Activated CD8-positive, alpha-beta T cell treated with anti-CD3 and anti-CD28 coated beads for 36 hours (primary cell): ENCODE data around the gene GGT5. TPM values are rescaled to one million over a fixed set of nuclear protein-coding genes. Genes with fewer than 3 reads are reported as not detected.
"Not testable (repeated sequence)": the region's sequence is repeated elsewhere in the genome, so short reads cannot be mapped to it uniquely, and the experiment has no call there.

ENCODE experiments used
- ATAC-seq: fragments of 200-7000 bp; cut with Tn5 transposase; one replicate; pipeline ENCODE4 v1.10.0; 2021; ENCODE audit warnings: mild to moderate bottlenecking, moderate library complexity
- CTCF ChIA-PET: fragments of 350-600 bp; sonication (Branson Sonifier 250); formaldehyde crosslinking; loops from one replicate; lab custom pipeline; 2021; ENCODE audit warnings: antibody characterized with exemption; lab: Charles Lee
- POLR2A ChIA-PET: fragments of 350-600 bp; sonication (Branson Sonifier 250); formaldehyde crosslinking; loops from one replicate; lab custom pipeline; 2021; ENCODE audit warnings: antibody characterized with exemption; lab: Charles Lee
- DNase-seq: peaks from one replicate; pipeline ENCODE4 v3.0.0-alpha.2; 2020
- H3K27ac Mint-ChIP-seq: one replicate; pipeline ENCODE4 v1.8.0; 2021; ENCODE audit warnings: mild to moderate bottlenecking, mixed read lengths
- H3K27me3 Mint-ChIP-seq: one replicate; pipeline ENCODE4 v1.8.0; 2021; ENCODE audit warnings: mixed read lengths
- H3K36me3 Mint-ChIP-seq: one replicate; pipeline ENCODE4 v1.8.0; 2021; ENCODE audit warnings: low read depth, mixed read lengths
- H3K4me1 Mint-ChIP-seq: one replicate; pipeline ENCODE4 v1.8.0; 2021; ENCODE audit warnings: low read depth, mixed read lengths
- H3K4me3 Mint-ChIP-seq: one replicate; pipeline ENCODE4 v1.8.0; 2021; ENCODE audit warnings: mild to moderate bottlenecking, moderate library complexity, mixed read lengths
- H3K9me3 Mint-ChIP-seq: one replicate; pipeline ENCODE4 v1.8.0; 2021; ENCODE audit warnings: mixed read lengths
- intact Hi-C: fragments of 100-400 bp; cut with micrococcal nuclease; formaldehyde crosslinking; loops from one replicate; pipeline ENCODE4 v1.10.0; 2022
- total RNA-seq, 2 experiments: library from RNA; stranded (reverse); gene quantifications; one replicate each; pipeline ENCODE4 v1.2.3, GENCODE V29; 2021
- TF ChIP-seq, protein P1 (sequence below): fragments of 200-600 bp; IDR thresholded peaks from one replicate; pipeline ENCODE4 v1.8.0; 2022; ENCODE audit warnings: antibody characterized with exemption, mild to moderate bottlenecking

The GGT5 gene, protein sequence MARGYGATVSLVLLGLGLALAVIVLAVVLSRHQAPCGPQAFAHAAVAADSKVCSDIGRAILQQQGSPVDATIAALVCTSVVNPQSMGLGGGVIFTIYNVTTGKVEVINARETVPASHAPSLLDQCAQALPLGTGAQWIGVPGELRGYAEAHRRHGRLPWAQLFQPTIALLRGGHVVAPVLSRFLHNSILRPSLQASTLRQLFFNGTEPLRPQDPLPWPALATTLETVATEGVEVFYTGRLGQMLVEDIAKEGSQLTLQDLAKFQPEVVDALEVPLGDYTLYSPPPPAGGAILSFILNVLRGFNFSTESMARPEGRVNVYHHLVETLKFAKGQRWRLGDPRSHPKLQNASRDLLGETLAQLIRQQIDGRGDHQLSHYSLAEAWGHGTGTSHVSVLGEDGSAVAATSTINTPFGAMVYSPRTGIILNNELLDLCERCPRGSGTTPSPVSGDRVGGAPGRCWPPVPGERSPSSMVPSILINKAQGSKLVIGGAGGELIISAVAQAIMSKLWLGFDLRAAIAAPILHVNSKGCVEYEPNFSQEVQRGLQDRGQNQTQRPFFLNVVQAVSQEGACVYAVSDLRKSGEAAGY
- not detected for total RNA-seq

DNA sequence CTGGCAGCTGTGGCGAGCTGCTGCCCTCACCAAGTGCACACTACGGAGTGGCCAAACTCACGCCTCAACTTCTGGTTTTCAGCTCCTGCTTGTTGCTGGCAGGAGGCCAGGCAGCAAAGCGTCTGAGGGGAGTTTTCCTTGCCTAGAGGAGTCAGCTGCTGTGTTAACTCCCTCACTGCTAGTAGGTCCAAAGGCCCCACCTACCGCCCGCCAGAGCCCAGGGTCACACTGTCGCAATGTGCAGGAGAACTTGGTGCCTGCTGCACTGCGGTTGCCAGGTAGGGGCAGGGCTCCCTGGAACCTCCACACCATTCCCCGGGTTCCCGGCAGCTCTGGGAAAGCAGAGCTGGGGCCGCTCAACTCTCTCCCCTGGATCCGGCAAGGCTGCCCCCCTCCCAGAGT, at the start of gene GGT5:
TSS of gene GGT5 (minus strand) at position 53 of the 402 bp plus-strand sequence. CDS start 357 bp downstream, outside the sequence.
- CTCF ChIA-PET, H3K9me3 Mint-ChIP-seq, POLR2A ChIA-PET, H3K4me3 Mint-ChIP-seq, intact Hi-C loops, DNase-seq, H3K27me3 Mint-ChIP-seq, H3K36me3 Mint-ChIP-seq, ATAC-seq: not testable (repeated sequence)
- peaks cover 30% of the 10 kb centered on the region for H3K4me1 Mint-ChIP-seq
- peak within 1 kb of the TSS; percentile 14 for H3K27ac Mint-ChIP-seq

DNA sequence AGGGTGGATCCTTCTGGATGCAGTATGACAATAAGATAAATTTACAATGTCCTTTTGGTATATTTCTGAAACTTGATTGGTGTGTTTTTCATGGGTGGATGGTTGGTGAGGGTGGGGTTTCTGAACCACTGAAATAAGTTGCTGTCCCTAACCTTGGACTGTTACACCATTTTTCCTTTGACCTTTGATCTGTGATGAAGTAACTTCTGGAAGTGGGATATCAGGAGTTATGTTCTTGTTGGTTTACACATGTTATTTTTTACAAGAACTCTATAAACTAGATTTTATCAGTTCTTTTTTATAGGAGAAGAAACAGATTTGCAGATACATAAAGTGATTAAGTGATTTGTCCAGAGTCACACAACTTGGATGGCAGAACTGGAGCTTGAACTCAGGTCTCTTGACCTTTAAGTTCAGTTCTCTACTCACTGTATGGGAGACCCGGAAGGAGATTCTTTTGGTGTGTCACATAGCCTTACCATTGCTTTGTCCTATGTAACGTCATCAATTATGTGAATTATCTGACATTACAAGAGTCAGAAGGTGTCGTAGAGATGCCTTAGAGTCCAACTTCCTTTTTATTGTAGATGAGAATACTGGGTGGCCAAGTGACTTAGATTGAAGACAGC, 47.4 kb upstream of the GGT5 start:
- peaks cover 31% of the 10 kb centered on the region for H3K4me1 Mint-ChIP-seq
- CTCF ChIA-PET, DNase-seq, H3K36me3 Mint-ChIP-seq, H3K4me3 Mint-ChIP-seq, H3K9me3 Mint-ChIP-seq, intact Hi-C loops, H3K27ac Mint-ChIP-seq, H3K27me3 Mint-ChIP-seq, ATAC-seq: not testable (repeated sequence)
- POLR2A ChIA-PET, result interaction anchor here (1.3 kb wide), 1 partner anchor 21 kb away, joined by 3 read pairs; no protein-coding TSS in a partner anchor

DNA sequence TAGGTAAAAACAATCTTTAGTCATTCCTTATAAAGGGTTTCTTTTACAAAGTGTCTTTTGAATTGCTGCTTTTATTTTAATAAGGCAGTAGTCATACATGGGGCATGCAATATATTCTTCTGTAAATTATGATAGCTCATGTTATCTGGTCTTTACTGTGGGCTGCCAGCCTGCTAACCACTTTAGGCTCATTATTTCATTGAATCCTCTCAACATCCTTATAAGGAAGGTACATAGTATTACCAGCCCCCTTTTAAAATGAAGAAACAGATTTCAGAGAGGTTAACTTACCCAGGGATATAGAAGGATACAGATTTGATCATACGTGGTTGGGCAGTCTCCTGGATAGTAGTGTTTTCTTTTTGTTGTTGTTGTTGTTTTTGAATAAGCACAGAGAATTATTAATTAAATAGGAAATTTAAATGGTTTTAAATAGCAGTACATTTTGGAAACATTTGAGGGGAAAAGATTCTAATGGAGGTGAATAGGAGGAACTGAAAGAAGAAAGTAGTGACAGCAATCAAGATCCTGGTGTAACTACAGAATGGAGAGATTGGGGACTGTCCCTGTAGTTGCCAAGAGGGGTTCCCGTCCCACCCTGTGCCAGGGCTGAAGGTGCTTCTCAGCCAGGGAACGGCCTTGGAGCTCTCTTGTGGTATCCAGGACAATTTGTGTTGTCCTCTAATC, 46.8 kb upstream of the GGT5 start:
- Mint-ChIP-seq H3K36me3 (peaks cover 3% of the 10 kb centered on the region), H3K4me1 (peaks cover 34% of the 10 kb centered on the region), H3K9me3 (no peaks in the 10 kb centered on the region), H3K27me3 (no peaks in the 10 kb centered on the region), H3K4me3 (no peak overlapping the region), H3K27ac (no peak overlapping the region)
- ChIA-PET POLR2A (interaction anchor here (1.3 kb wide), 1 partner anchor 20 kb away, joined by 3 read pairs; no protein-coding TSS in a partner anchor), CTCF (no interaction called here)
- DNase-seq (no peak), ATAC-seq (no peak)
- intact Hi-C loops, result no loop called here
- TF ChIP-seq, protein P1, sequence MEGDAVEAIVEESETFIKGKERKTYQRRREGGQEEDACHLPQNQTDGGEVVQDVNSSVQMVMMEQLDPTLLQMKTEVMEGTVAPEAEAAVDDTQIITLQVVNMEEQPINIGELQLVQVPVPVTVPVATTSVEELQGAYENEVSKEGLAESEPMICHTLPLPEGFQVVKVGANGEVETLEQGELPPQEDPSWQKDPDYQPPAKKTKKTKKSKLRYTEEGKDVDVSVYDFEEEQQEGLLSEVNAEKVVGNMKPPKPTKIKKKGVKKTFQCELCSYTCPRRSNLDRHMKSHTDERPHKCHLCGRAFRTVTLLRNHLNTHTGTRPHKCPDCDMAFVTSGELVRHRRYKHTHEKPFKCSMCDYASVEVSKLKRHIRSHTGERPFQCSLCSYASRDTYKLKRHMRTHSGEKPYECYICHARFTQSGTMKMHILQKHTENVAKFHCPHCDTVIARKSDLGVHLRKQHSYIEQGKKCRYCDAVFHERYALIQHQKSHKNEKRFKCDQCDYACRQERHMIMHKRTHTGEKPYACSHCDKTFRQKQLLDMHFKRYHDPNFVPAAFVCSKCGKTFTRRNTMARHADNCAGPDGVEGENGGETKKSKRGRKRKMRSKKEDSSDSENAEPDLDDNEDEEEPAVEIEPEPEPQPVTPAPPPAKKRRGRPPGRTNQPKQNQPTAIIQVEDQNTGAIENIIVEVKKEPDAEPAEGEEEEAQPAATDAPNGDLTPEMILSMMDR, result no peak

DNA sequence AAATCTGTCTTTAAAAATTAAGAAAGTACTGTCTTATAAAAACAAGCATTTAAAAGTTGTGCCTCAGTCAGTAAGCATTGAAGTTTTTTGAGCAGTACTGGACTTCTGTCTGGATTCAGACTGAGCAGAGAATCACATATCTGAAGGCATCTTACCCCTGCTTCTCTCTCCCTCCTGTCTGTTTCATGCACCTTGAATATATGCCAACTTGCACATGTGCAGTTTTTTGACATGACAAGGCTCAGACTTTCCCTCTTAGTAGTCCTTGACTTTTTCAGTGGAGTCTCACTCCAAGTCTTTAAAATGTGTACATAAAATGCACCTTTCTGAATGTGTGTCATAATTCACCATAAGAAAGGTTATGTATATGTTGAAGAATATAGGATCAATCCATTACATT, 45.6 kb upstream of the GGT5 start:
- DNase-seq, result no peak
- intact Hi-C loops, result no loop called here
- H3K27ac Mint-ChIP-seq, result no peak overlapping the region
- no peaks in the 10 kb centered on the region for H3K27me3 Mint-ChIP-seq
- peaks cover 41% of the 10 kb centered on the region for H3K4me1 Mint-ChIP-seq
- TF ChIP-seq, protein P1, result no peak
- no peak overlapping the region for H3K4me3 Mint-ChIP-seq
- ATAC-seq, result no peak
- H3K36me3 Mint-ChIP-seq, result peaks cover 7% of the 10 kb centered on the region
- H3K9me3 Mint-ChIP-seq, result no peaks in the 10 kb centered on the region
- POLR2A ChIA-PET, result no interaction called here
- CTCF ChIA-PET, result no interaction called here

DNA sequence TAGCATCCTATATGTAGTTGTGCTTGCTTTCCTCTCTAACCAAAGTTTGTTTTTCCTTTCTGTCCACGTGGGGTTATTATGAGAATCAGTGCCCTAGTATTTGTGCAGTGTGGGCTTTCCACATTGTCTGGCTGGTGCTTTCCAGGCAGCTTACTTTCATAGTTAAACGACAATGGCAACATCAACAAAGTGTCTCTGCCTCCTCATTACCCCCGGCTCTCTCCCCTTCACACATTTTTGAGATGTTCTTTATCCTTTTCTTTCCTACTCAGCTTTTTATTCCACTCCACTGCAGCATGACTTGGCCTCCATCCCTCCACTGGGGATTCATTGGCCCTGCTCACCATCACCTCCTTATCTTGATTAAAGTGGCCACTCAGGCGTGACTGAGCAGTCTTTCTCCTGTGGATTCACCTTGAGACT, 44.9 kb upstream of the GGT5 start:
- POLR2A ChIA-PET, result no interaction called here

More for the DNA sequence above, 44.9 kb upstream of the GGT5 start:
- Mint-ChIP-seq H3K9me3 (no peaks in the 10 kb centered on the region), H3K27me3 (no peaks in the 10 kb centered on the region), H3K36me3 (peaks cover 7% of the 10 kb centered on the region), H3K4me1 (peaks cover 48% of the 10 kb centered on the region), H3K27ac (no peak overlapping the region), H3K4me3 (no peak overlapping the region)
- intact Hi-C loops, result no loop called here
- no peak for DNase-seq
- ATAC-seq, result no peak
- TF ChIP-seq, protein P1, result no peak
- CTCF ChIA-PET, result interaction anchor here (0.9 kb wide), 1 partner anchor 11 kb away, joined by 4 read pairs; no protein-coding TSS in a partner anchor
